ENCODE results near the gene C2orf92.
"Not testable (repeated sequence)": the region's sequence is repeated elsewhere in the genome, so short reads cannot be mapped to it uniquely, and the experiment has no call there.

C2orf92 gene

DNA sequence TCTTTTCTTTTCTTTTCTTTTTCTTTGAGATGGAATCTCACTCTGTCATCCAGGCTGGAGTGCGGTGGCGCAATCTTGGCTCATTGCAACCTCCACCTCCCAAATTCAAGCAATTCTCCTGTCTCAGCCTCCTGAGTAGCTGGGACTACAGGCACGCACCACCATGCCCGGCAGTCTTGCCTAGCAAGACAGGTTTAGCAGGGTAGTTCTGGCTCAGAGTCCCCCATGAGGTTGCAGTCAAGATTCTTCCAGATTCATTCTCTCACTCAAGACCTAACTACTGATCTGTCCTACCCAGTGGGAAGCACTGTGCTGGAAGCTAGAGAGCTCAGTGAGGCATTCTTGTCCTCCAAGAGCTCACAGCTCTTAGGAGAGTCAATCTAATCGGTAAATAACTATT lies 26.2 kb downstream of the C2orf92 start:
- no peak for DNase-seq

DNA sequence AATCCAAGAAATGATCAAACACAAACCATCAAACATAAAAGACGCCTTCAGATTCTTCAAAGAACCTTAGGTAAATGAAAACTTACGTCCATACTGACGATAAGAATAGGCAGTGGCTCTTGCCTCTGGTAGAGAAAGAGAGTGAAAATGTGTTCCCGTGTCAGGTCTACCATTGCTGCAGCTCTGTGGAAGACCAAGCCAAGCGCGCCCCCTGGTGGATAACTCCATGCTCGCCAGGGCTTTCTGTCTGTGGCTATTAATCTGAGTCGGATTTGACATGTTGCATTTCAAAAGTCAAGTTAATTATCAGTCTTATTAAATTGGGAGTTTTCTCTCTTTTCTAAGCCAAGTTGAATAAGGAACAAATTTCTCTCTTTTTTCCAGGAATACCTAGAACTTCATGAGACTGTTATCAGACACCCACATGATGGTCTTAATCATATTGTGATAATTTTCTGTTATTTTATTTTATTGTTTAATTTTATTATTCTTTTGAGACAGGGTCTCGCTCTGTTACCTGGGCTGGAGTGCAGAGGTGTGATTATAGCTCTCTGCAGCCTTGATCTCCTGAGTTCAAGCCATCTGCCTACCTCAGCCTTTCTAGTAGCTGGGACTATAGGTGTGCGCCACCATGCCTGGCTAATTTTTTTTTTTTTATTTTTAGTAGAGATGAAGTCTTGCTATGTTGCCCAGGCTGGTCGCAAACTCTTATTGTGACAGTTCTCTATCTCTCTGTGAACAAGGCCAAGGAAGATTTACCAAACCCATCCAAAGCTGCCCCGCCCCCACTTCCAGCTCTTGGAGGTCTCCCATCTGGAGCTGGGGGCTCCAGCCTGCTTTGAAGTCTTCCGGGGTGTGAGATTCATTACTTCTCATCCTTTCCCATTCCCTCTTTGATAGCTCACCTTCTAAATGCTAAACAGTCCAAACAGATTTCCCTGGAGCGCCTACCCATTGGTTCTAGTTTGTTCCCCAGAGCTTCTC lies 28.0 kb downstream of the C2orf92 start:
- DNase-seq, result peak; percentile 94

DNA sequence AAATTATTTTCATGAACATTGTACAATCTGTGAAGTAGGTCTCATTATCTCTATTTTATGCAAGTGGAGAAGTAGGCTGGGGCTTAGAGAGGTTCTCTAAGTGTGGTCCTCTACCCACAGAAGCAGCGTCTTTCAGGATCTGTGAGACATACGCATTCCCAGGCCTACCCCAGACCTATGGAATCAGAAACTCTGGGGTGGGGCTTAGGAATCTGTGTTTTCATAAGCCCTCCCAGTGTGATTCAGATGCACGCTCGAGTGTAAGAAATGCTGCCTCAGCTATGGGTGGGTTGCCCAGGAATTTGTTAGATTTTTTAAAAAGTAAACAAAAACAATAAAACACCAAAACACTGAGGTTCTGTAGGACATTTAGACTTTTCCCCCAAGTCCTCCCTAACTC lies 29.0 kb downstream of the C2orf92 start:
- DNase-seq, result no peak

DNA sequence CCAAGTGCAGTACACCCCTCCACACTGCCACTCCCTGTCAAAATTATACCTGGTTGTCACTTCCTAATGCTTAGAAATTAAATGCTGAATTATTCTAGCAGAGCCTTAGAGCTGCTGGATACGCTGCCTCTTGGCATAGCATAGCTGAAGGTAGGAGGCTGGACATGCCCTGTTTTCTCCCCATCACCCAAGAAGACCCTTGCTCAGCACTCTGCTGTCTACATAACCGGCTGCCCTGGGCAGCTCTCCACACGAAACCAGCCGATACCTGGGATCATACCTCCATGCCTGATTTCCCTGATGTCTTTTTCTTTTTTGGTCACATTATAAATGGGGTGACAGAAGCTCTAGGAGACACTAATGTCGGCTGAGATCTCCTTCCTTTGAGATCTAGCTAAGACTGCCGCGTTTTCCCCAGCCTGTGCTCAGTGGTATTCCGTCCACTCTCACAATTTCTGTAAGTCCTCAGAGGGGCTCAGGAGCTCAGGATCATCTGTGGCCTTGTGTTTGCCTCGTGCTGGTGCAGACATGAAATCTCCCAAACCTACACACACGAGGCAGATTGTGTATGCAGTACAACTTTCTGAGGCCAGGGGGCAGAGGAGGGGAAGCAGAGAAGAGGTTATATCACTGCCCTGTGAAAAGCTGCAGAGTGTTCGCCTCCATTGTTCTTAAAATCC lies 30.4 kb downstream of the C2orf92 start:
- peak; percentile 68 for DNase-seq

DNA sequence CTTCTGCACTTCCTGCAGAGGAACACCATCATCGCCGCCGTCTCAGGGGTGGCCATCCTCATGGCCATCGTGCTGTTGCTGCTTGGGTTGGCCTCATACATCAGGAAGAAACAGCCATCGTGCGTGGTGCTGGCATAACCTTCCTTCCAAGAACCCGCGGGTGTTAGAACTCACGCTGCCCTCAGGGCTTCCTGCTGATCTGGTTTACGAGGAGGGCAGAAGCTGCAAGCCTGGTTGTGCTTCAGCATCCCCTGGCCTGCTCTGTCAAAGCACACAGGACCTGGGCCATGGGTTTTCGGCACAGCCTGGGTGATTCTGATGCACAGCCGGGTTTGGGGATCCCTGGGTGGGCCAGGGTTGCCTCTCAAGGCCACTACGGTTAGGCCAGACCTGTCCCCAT lies 31.7 kb downstream of the C2orf92 start:
- DNase-seq, result no peak

DNA sequence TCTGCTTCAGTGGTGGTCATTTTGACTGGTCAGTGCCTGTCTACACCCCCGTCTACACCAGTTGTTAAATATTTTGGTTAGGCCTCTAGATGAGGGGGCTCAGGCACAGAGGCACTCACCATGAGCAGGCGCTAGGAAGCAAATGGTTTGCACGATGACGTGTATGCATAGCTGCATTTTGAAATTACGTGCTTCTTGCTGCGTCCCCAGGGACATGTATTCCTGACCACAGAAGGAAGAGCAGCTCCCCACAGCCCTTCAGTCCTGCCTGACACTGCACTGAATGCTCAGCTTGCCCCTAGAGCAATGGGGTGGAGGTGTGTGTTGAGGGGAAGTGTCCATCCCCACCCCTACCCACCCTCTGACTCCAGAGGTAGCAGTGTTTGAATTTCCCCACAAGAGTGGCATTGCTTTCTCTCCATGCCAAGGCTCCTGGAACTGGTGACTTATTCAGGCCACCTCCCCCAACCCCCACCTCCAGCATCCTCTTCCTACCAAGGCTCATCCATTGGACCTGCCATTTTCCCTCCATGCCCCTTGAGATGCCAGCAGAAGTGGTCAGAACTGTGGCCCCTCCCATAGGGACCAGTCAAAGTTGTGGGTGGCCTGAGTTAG lies 32.4 kb downstream of the C2orf92 start:
- DNase-seq, result no peak

DNA sequence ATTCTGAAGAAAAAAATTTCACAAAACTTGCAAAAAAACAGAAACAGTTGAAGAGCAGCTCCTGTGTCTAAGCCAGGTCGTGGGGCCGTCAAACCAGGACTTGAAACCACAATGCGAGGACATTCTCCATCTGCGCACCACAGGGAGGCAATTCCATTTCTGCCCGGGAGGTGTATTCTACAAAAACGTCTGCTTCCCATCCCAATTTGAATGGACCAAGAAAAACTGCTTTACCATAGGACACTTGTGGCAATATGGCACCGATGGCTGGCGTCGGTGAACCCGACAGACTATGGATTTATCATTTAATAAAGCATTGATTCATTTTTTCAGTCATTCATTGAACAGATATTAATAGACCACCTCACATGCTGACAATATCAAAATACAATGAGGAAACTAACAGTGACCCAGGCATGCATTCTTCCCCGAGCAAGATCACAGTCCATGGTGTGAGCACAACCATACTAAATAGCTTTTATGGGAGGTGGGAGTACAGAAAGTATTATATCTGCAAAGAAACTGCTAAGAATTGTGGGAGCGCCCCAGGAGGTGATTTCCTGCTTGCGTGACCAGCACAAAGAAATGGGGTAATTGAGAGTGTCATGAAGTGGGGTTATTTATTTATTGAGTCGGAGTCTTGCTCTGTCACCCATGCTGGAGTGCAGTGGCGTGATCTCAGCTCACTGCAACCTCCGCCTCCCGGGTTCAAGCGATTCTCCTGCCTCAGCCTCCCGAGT lies 33.4 kb downstream of the C2orf92 start:
- no peak for DNase-seq

DNA sequence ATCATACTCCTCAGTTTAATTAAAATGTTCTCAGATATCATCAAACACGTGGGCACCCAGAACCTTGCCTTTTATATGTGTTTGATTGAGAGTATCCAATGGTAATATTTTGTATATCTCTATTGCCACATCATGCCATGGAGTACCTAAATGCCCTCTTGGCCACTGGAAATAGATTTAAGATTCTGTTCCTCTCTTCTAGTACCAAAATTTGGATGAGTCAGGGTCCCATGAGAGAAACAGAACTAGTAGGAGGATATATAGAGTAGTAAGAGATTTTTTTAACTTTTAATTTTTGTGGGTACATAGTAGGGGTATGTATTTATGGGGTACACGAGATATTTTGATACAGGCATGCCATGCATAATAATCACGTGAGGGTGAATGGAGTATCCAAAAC lies 34.2 kb downstream of the C2orf92 start:
- peak; percentile 44 for DNase-seq

DNA sequence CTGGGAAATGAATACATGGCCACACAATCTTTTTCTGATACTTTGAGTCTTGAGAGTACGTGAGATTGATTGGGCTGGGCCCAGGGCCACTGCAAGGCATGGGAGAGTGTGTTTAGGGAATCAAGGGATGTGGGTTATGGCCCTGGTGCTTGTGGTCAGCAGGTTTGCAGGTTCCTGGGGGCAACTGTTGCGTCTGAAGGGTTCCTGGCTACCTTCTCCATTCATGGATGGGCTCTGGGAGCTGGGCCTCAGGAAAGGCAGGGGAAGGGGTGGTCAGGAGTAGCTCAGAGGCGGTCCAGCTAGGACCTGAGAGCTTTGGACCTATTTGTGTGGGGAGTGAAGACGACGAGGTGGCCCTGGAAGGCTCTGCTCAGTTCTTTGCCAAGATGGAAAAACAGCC lies 35.5 kb downstream of the C2orf92 start:
- DNase-seq, result no peak

DNA sequence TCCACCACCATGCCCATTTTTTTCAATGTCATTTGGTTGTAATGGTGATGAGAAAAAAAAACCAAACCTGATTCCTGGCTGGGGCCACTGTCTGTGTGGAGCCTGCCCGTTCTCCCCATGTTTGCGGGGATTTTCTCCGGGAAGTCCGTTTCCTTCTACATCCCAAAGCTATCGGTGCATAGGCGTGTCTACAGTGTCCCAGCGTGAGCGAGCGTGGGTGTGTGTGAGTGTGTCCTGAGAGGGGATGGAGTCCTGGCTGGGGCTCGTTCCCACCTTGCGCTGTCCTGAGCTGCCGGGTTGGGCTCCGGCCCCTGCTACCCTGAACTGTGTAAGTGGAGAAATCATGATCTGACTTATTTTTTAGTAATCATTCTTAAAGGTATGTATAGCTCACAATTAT lies 36.6 kb downstream of the C2orf92 start:
- DNase-seq, result no peak

DNA sequence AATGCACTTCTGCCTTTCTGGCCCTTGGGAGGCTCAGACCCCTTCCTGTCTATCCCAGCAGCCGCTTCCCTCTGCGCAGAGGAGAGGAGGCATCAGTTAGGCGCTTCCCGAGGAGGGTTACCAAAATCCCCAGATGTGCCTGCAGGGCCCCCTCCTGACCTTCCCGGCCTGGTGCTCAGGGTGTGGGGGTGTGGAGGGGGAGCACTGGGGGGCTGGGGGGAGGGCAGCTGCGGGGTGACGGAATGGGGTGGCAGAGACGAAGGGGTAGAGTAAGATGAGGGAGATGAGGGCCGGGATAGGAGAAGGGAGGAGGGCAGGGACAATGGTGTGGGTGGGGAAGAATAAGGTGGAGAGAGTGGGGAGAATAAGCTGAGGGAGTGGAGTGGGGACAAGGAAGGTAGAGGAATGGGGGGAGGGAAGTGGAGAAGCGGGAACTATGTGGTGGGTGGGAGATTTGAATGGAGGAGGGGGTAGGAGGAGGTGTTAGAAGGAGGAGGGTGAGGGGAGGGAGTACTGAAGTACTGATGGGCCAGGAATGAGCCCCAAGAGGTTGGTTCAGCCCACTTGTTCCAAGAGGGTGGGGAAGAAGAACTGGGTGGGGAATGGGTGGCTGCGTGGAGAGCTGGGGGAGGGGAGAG lies 37.3 kb downstream of the C2orf92 start:
- DNase-seq, result no peak

DNA sequence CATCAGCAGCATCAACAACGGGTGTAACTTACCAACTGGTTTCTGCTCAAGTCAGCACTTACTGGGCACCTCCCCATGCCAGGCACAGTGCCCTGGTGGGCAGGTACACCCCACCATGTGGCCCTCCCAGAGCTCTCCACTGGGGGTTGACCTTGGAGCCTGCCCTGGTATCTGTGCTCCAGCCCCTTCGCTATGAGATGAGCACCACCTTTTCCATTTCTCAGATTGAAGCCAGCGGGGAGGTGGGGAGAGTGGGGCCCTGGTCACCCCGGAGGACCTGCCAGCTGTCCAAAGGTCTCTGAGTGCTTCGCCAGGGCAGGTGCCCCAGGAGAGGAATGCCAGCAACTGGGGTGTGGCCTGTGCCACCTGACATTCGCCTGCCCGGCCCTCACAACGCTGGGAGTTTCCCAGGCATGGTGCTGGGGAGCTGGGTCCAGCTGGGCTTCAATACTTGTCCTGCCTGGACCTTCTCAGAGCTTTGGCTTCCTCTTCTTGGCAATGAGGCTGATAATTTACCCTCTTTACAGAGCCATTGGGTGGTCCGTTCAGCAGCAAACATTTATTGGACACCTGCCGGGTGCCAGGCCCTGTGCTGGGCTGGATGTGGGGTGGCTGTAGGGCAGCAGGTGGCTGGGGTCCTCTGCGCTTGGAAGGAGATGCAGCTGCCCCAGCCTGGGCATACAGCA lies 38.0 kb downstream of the C2orf92 start:
- DNase-seq, result no peak

DNA sequence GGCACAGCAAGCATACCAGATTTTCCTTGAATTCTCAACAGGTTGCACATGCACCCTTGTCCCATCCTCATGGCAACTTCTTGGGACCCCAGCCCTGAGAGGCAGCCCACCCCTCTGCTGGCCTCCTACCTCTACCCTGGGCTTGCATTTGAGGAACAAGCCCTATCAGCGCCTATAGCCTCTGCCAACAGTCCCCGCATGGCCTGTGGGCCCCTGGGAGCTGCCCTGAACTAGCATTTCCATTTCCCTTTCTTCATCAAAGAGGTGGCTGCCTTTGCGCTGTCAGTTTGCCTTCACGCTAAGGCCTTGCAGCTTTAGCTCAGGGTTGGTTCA lies 38.5 kb downstream of the C2orf92 start:
- no peak for DNase-seq

DNA sequence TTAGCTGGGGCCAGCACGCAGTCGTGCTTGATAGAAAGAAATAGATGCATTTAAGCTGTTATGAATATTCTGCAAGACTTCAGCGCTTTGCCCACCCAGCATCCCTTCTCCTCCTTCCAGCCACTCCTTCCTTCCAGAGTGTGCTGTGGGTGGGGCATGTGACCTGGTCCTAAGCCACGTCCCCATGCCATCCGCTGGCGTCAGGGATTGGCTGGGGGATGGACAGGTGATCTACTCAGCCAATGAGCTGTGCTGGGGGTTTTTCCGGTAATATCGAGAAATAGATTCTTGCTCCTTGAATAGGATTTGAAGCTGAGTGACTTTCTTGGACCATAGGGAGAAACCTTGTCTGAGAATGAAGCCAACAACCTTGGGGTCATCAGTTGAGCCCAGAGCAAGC lies 39.1 kb downstream of the C2orf92 start:
- DNase-seq, result no peak

DNA sequence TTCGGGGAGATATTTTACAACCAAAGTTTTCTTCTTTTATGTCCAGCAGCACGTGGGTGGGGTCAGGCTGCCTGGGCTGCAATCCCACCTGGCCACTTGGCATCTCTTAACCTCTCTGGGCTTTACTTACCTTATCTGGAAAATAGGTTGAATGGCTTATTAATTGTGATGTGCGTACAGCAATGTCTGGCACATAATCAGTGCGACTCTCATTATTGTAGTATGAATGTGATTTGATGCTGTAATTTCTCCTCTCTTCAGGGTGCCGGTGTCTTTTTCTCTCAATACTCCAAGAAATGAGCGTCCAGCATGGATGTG lies 41.8 kb downstream of the C2orf92 start:
- DNase-seq, result no peak

DNA sequence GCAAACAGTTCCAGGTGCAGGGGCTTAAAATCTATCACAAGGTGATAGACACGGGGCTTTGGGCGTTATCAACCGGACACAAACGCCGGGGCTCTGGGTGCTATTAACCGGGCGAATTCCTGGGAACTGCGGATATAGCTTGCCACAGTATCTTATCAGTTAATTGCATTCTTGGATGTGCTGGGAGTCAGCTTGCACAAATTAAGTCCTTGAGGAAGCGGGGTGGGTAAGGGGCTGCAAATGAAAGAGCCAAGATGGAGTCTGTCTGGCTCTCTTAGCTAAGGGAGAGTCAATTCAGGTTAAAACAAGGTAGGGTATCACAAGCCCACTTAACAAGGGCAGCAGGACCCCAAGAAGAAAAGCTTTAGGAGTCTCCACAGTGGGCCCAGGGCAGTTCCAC lies 42.7 kb downstream of the C2orf92 start:
- not testable (repeated sequence) for DNase-seq

DNA sequence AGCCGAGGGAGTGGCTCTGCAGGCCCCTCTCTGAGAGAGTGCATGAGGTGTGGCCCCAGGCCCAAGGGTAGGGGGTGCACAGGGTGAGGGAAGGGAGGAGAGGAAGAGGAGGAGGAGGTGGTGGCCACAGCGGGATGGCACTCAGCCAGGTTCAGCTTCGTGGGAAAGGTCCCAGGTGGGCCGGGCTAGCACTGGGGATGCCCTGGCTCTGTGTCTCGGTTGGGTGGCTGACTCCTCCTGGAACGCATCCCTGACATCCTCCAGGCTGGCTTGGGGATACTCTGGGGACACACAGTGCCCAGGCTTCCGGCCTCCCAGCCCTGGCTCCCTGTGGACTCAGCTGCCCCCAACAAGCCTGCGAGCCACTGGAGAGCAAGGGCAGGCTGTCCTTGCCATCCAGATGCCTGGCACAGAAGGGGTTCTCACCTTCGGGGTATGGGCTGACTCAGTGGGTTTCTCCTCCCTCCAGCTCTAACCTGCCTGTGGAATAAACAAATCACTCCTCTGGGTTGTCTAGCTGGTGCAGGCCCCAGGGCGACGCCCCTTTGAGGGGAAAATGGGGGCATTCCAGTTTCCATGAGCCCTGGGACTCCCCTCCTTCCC lies 43.3 kb downstream of the C2orf92 start:
- DNase-seq, result no peak

DNA sequence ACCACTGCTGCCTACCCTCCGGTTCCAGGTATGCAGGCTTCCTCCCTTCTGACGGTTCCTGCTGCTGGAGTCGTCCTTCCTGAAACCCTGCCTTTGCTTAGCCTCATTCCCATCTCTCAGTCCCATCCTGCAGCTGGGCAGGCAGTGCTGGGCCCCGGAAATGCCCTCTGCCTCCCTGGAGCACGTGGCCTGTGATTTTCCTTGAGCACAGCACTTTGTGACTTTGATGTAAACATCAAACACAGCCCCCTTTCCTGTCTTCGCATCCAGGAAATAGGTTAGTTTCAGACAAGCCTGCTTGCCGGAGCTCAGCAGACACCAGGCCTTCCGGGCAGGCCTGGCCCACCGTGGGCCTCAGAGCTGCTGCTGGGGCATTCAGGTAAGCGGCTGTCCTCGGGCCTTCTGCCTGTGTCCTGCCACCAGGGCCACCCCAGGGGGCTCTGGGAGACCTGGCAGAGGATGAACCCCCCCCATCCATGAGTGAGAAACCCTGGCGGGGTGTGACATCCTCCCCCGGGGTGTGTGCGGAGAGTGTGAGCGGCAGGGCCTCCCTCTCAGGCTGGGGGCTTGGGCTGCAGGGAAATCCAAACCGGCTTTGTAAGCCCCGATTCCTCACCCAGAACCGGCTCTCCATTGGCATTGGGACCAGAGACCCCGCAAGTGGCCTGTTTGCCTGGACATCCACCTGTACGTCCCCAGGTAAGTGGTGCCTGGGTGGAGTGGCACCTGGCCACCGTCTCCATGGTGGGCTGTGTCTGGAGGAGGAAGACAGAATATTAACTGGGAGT lies 44.0 kb downstream of the C2orf92 start, which contains the start of gene ZAP70:
TSS of gene ZAP70 (plus strand) at position 281 of the 788 bp plus-strand sequence. CDS start 10,461 bp downstream, outside the sequence.
- DNase-seq, result no peak

DNA sequence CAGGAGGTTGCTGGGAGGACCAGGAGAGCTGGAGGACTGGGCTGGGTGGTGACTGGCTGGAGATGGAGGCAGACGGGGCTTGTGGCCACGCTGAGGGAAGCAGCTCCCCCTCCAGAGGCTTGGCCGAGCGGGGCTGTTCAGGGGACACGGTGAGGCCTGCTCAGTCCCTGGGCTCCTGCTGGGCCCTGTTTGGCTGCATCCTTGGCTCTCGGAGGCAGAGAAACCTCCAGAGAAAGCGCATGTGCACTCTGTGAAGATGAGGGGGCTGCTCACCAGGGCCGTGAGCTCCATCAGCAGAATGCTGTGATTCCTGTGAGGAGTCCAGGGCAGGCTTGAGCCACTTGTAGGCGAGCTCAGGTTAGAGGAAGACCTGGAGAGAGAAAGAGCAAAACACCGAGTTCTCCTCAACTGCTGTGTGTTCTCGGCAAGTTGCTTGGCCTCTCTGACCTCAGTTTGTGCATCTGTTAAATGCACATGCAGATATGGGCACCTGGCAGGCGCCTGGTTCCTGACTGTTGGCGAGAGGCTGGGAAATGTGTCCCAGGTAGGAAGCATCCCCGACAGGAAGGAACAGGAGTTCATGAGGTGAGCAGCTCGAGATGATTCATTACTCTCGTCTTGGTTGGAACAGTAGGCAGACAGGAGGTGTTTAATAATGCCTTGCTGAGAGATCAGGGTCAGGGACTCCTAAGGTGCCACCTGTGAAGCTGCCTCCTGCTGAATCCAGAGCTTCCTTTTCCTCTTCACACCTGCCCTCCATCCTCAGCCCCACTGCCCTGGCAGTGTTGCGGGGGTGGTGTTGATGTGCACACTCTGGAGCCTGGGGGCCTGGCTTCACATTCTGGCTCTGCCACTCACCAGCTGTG lies 44.8 kb downstream of the C2orf92 start:
- no peak for DNase-seq

Data from suppressor macrophage treated with lipopolysaccharide for 4 hours (primary cell).